ENCODE data around the gene ETFBKMT.
A peak's percentile ranks its signal among the peaks of the same experiment; 100 is the strongest.

ETFBKMT gene

GRCh38 chr12:31659087-31659942, at the start of gene ETFBKMT:
Gene ETFBKMT, plus strand, starts transcription at chr12:31659688. Its CDS starts 2,266 bp downstream, at chr12:31661954.
- peak; percentile 77 for DNase-seq

- DNase-seq = no peak
Observed at GRCh38 chr12:31612819-31613218, 46.7 kb upstream of the ETFBKMT start.

GRCh38 chr12:31618228-31619025, 41.1 kb upstream of the ETFBKMT start:
- no peak for DNase-seq

- DNase-seq = no peak
Observed at GRCh38 chr12:31620311-31620710, 39.2 kb upstream of the ETFBKMT start.

GRCh38 chr12:31622038-31622437, 37.5 kb upstream of the ETFBKMT start:
- DNase-seq = no peak

GRCh38 chr12:31626270-31626995, 33.1 kb upstream of the ETFBKMT start:
- DNase-seq = no peak

- no peak for DNase-seq
Observed at GRCh38 chr12:31627456-31628054, 31.9 kb upstream of the ETFBKMT start.

GRCh38 chr12:31629756-31630732, 29.4 kb upstream of the ETFBKMT start:
- DNase-seq = no peak

- DNase-seq = no peak
Observed at GRCh38 chr12:31631023-31631724, 28.3 kb upstream of the ETFBKMT start.

GRCh38 chr12:31631809-31632208, 27.7 kb upstream of the ETFBKMT start:
- no peak for DNase-seq

GRCh38 chr12:31633464-31633863, 26.0 kb upstream of the ETFBKMT start:
- DNase-seq = no peak

GRCh38 chr12:31634620-31635019, 24.9 kb upstream of the ETFBKMT start:
- no peak for DNase-seq

- DNase-seq = no peak
Observed at GRCh38 chr12:31641509-31642090, 17.9 kb upstream of the ETFBKMT start.

- no peak for DNase-seq
Observed at GRCh38 chr12:31644536-31644935, 15.0 kb upstream of the ETFBKMT start.

- DNase-seq = no peak
Observed at GRCh38 chr12:31645924-31646323, 13.6 kb upstream of the ETFBKMT start.

GRCh38 chr12:31647086-31647491, 12.4 kb upstream of the ETFBKMT start:
- no peak for DNase-seq

GRCh38 chr12:31650918-31651317, 8.6 kb upstream of the ETFBKMT start:
- no peak for DNase-seq

- no peak for DNase-seq
Observed at GRCh38 chr12:31651893-31652521, 7.5 kb upstream of the ETFBKMT start.

- DNase-seq = no peak
Observed at GRCh38 chr12:31655208-31655607, 4.3 kb upstream of the ETFBKMT start.

GRCh38 chr12:31655792-31656191, 3.7 kb upstream of the ETFBKMT start:
- no peak for DNase-seq

All from NCI-H1092 (cell line).